ENCODE results near the gene GNAQ. TPM values are rescaled to one million over a fixed set of nuclear protein-coding genes. Genes with fewer than 3 reads are reported as not detected.

Gene GNAQ
- total and polyA plus RNA-seq, 4 experiments from 2014 or later, result 6.9 to 57.2 (median 34.5) TPM

GRCh38 chr9:77808751-77809081 is 222.9 kb downstream of the GNAQ start:
- no peak for DNase-seq
- ChIA-PET POLR2A (ENCODE audit: partially characterized antibody) (interaction anchor here (1.0 kb wide), 1 partner anchor 17 kb away, joined by 3 read pairs; no protein-coding TSS in a partner anchor), CTCF (ENCODE audit: partially characterized antibody) (no interaction called here)
- H3K36me3 Mint-ChIP-seq, result peaks cover 40 to 65% of the 10 kb centered on the region in 2 donors
- H3K9me3 Mint-ChIP-seq, result peaks cover 0 to 2% (median 0%) of the 10 kb centered on the region in 8 donors
- Histone ChIP-seq H3K4me1 (ENCODE audit: insufficient read depth, low read length) (peaks cover 26% of the 10 kb centered on the region), H3K9me3 (ENCODE audit: control insufficient read depth in 1 of 2, low read length in 2 of 2) (no peaks in the 10 kb centered on the region), H3K27me3 (ENCODE audit: insufficient read depth, low read length) (no peaks in the 10 kb centered on the region), H3K27ac (ENCODE audit: low read depth, low read length) (no peak overlapping the region), H3K36me3 (ENCODE audit: insufficient read depth, low read length) (no peaks in the 10 kb centered on the region), H3K4me3 (ENCODE audit: low read length in 2 of 2) (no peak overlapping the region)
- H3K27me3 Mint-ChIP-seq, result no peaks in the 10 kb centered on the region
- peaks cover 37 to 51% (median 42%) of the 10 kb centered on the region in 4 donors for H3K4me1 Mint-ChIP-seq
- H3K4me3 Mint-ChIP-seq, result peak overlapping the region in 6 of 8 donors; percentile 23 to 63 (median 52)
- intact Hi-C loops (cut with micrococcal nuclease), result no loop called here
- peak overlapping the region; percentile 31 to 76 (median 43) for H3K27ac Mint-ChIP-seq

- Mint-ChIP-seq H3K4me1 (peaks cover 40 to 51% (median 41%) of the 10 kb centered on the region in 4 donors), H3K27me3 (no peaks in the 10 kb centered on the region), H3K9me3 (peaks cover 0 to 2% (median 0%) of the 10 kb centered on the region in 8 donors), H3K27ac (peak overlapping the region; percentile 7 to 77 (median 63)), H3K36me3 (peaks cover 41 to 66% of the 10 kb centered on the region in 2 donors), H3K4me3 (peak overlapping the region in 7 of 8 donors; percentile 22 to 63 (median 51))
- ChIA-PET CTCF (ENCODE audit: partially characterized antibody) (no interaction called here), POLR2A (ENCODE audit: partially characterized antibody) (interaction anchor here (1.0 kb wide), 1 partner anchor 16 kb away, joined by 3 read pairs; no protein-coding TSS in a partner anchor)
- intact Hi-C loops (cut with micrococcal nuclease), result no loop called here
- Histone ChIP-seq H3K27ac (ENCODE audit: low read depth, low read length) (peak overlapping the region; percentile 18), H3K36me3 (ENCODE audit: insufficient read depth, low read length) (no peaks in the 10 kb centered on the region), H3K27me3 (ENCODE audit: insufficient read depth, low read length) (no peaks in the 10 kb centered on the region), H3K9me3 (ENCODE audit: control insufficient read depth in 1 of 2, low read length in 2 of 2) (no peaks in the 10 kb centered on the region), H3K4me1 (ENCODE audit: insufficient read depth, low read length) (peaks cover 26% of the 10 kb centered on the region), H3K4me3 (ENCODE audit: low read length in 2 of 2) (no peak overlapping the region)
- peak in 3 of 5 donors; percentile 2 to 17 (median 3) for DNase-seq
Measured at GRCh38 chr9:77807846-77808750, 223.5 kb downstream of the GNAQ start.

- Histone ChIP-seq H3K9me3 (ENCODE audit: control insufficient read depth in 1 of 2, low read length in 2 of 2) (no peaks in the 10 kb centered on the region), H3K27ac (ENCODE audit: low read depth, low read length) (no peak overlapping the region), H3K4me1 (ENCODE audit: insufficient read depth, low read length) (peaks cover 26% of the 10 kb centered on the region), H3K27me3 (ENCODE audit: insufficient read depth, low read length) (no peaks in the 10 kb centered on the region), H3K36me3 (ENCODE audit: insufficient read depth, low read length) (no peaks in the 10 kb centered on the region), H3K4me3 (ENCODE audit: low read length in 2 of 2) (no peak overlapping the region)
- POLR2A ChIA-PET (ENCODE audit: partially characterized antibody), result interaction anchor here (1.4 kb wide), 1 partner anchor 11 kb away, joined by 4 read pairs; no protein-coding TSS in a partner anchor
- peak overlapping the region in 2 of 8 donors; percentile 8 to 12 for H3K4me3 Mint-ChIP-seq
- peaks cover 0 to 2% (median 0%) of the 10 kb centered on the region in 8 donors for H3K9me3 Mint-ChIP-seq
- CTCF ChIA-PET (ENCODE audit: partially characterized antibody), result no interaction called here
- DNase-seq, result no peak
- peak overlapping the region in 2 of 7 donors; percentile 30 to 67 for H3K27ac Mint-ChIP-seq
- intact Hi-C loops (cut with micrococcal nuclease), result no loop called here
- no peaks in the 10 kb centered on the region for H3K27me3 Mint-ChIP-seq
- peaks cover 40 to 51% (median 43%) of the 10 kb centered on the region in 4 donors for H3K4me1 Mint-ChIP-seq
- H3K36me3 Mint-ChIP-seq, result peaks cover 39 to 71% of the 10 kb centered on the region in 2 donors
Measured at GRCh38 chr9:77807281-77807683, 224.3 kb downstream of the GNAQ start.

- intact Hi-C loops (cut with micrococcal nuclease), result no loop called here
Measured at GRCh38 chr9:77806741-77807140, 224.9 kb downstream of the GNAQ start.

GRCh38 chr9:77805810-77806209 is 225.8 kb downstream of the GNAQ start:
- Mint-ChIP-seq H3K27me3 (no peaks in the 10 kb centered on the region), H3K27ac (no peak overlapping the region), H3K9me3 (peaks cover 0 to 2% (median 0%) of the 10 kb centered on the region in 8 donors), H3K4me3 (no peak overlapping the region), H3K36me3 (peaks cover 32 to 74% of the 10 kb centered on the region in 2 donors), H3K4me1 (peaks cover 38 to 59% (median 48%) of the 10 kb centered on the region in 4 donors)
- Histone ChIP-seq H3K36me3 (ENCODE audit: insufficient read depth, low read length) (no peaks in the 10 kb centered on the region), H3K4me3 (ENCODE audit: low read length in 2 of 2) (no peak overlapping the region), H3K4me1 (ENCODE audit: insufficient read depth, low read length) (peaks cover 31% of the 10 kb centered on the region), H3K27me3 (ENCODE audit: insufficient read depth, low read length) (no peaks in the 10 kb centered on the region), H3K9me3 (ENCODE audit: control insufficient read depth in 1 of 2, low read length in 2 of 2) (no peaks in the 10 kb centered on the region), H3K27ac (ENCODE audit: low read depth, low read length) (no peak overlapping the region)
- DNase-seq, result no peak
- CTCF ChIA-PET (ENCODE audit: partially characterized antibody), result no interaction called here
- intact Hi-C loops (cut with micrococcal nuclease), result no loop called here
- POLR2A ChIA-PET (ENCODE audit: partially characterized antibody), result interaction anchor here (1.4 kb wide), 1 partner anchor 13 kb away, joined by 4 read pairs; no protein-coding TSS in a partner anchor

More at GRCh38 chr9:77806741-77807140, 224.9 kb downstream of the GNAQ start:
- POLR2A ChIA-PET (ENCODE audit: partially characterized antibody), result interaction anchor here (1.4 kb wide), 1 partner anchor 12 kb away, joined by 4 read pairs; no protein-coding TSS in a partner anchor
- Histone ChIP-seq H3K27me3 (ENCODE audit: insufficient read depth, low read length) (no peaks in the 10 kb centered on the region), H3K4me1 (ENCODE audit: insufficient read depth, low read length) (peaks cover 27% of the 10 kb centered on the region), H3K27ac (ENCODE audit: low read depth, low read length) (no peak overlapping the region), H3K9me3 (ENCODE audit: control insufficient read depth in 1 of 2, low read length in 2 of 2) (no peaks in the 10 kb centered on the region), H3K4me3 (ENCODE audit: low read length in 2 of 2) (no peak overlapping the region), H3K36me3 (ENCODE audit: insufficient read depth, low read length) (no peaks in the 10 kb centered on the region)
- Mint-ChIP-seq H3K4me3 (peak overlapping the region in 1 of 8 donors; percentile 15), H3K4me1 (peaks cover 39 to 55% (median 43%) of the 10 kb centered on the region in 4 donors), H3K36me3 (peaks cover 34 to 71% of the 10 kb centered on the region in 2 donors), H3K27me3 (no peaks in the 10 kb centered on the region), H3K27ac (no peak overlapping the region), H3K9me3 (peaks cover 0 to 2% (median 0%) of the 10 kb centered on the region in 8 donors)
- no peak for DNase-seq
- CTCF ChIA-PET (ENCODE audit: partially characterized antibody), result no interaction called here

- Mint-ChIP-seq H3K36me3 (peaks cover 30 to 73% of the 10 kb centered on the region in 2 donors), H3K27ac (peak overlapping the region in 1 of 7 donors; percentile 7)
Measured at GRCh38 chr9:77803423-77803822, 228.2 kb downstream of the GNAQ start.

More at GRCh38 chr9:77803423-77803822, 228.2 kb downstream of the GNAQ start:
- no peak overlapping the region for H3K4me3 ChIP-seq (ENCODE audit: low read length in 2 of 2)
- H3K4me1 Mint-ChIP-seq, result peaks cover 24 to 39% (median 32%) of the 10 kb centered on the region in 4 donors
- ChIA-PET POLR2A (ENCODE audit: partially characterized antibody) (no interaction called here), CTCF (ENCODE audit: partially characterized antibody) (no interaction called here)
- H3K9me3 Mint-ChIP-seq, result no peaks in the 10 kb centered on the region
- intact Hi-C loops (cut with micrococcal nuclease), result no loop called here
- H3K27ac ChIP-seq (ENCODE audit: low read depth, low read length), result no peak overlapping the region
- DNase-seq, result no peak
- H3K4me3 Mint-ChIP-seq, result no peak overlapping the region
- H3K27me3 ChIP-seq (ENCODE audit: insufficient read depth, low read length), result no peaks in the 10 kb centered on the region
- H3K4me1 ChIP-seq (ENCODE audit: insufficient read depth, low read length), result peaks cover 20% of the 10 kb centered on the region
- H3K36me3 ChIP-seq (ENCODE audit: insufficient read depth, low read length), result no peaks in the 10 kb centered on the region
- no peaks in the 10 kb centered on the region for H3K27me3 Mint-ChIP-seq
- H3K9me3 ChIP-seq (ENCODE audit: control insufficient read depth in 1 of 2, low read length in 2 of 2), result no peaks in the 10 kb centered on the region
